HG02943 (cell line): ENCODE measurements around the gene CUZD1.
"Not testable (repeated sequence)": the region's sequence is repeated elsewhere in the genome, so short reads cannot be mapped to it uniquely, and the experiment has no call there.

Experiments
- ATAC-seq: cut with Tn5 transposase; IDR thresholded peaks from one replicate; pipeline ENCODE4 v1.9.1; 2021; ENCODE audit warnings: mild to moderate bottlenecking, low read depth, moderate library complexity; ENCODE audit not compliant: unreplicated experiment

The CUZD1 gene

DNA sequence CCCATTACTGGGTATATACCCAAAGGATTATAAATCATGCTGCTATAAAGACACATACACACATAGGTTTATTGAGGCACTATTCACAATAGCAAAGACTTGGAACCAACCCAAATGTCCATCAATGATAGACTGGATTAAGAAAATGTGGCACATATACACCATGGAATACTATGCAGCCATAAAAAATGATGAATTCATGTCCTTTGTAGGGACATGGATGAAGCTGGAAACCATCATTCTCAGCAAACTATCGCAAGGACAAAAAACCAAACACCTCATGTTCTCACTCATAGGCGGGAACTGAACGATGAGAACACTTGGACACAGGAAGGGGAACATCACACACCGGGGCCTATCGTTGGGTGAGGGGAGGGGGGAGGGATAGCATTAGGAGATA is 12.4 kb upstream of the CUZD1 start:
- ATAC-seq = not testable (repeated sequence)

DNA sequence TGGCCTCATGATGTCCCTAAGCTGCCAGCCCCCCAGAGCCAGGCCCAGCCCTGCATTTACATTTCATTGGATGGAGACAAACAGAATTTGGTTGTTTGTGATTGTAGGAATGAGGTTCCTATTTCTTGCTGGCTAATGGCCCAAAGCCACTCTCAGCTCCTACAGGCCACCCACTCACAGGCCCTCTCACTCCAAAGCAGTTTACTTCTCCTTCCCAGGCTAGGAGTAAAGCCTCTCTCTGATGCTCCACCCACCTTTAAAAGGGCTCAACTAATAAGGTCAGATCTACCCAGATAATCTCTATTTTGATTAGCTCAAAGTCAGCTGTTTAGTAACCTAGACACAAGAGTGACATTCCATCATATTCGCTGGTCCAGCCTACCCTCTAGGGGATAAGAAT is 11.2 kb upstream of the CUZD1 start:
- no peak for ATAC-seq

DNA sequence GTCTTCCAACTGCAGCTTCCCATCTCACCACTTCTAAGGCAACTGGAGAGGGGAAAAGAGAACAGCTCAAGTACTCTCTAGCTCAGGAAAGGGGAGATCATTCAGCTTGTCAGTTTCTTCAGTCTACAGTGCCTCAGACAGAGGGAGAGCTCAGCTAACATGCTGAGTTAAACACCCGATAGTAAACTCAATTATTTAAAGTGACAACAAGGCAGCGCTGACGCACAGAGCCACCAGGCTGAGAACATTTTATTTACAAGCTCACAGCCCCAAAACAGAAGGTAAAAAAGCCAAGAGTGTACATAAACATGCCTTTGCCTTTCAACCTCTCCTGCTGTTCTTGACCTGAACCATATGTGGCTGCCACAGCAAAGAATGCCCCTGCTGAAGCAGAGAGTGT is 10.1 kb upstream of the CUZD1 start:
- ATAC-seq = no peak

DNA sequence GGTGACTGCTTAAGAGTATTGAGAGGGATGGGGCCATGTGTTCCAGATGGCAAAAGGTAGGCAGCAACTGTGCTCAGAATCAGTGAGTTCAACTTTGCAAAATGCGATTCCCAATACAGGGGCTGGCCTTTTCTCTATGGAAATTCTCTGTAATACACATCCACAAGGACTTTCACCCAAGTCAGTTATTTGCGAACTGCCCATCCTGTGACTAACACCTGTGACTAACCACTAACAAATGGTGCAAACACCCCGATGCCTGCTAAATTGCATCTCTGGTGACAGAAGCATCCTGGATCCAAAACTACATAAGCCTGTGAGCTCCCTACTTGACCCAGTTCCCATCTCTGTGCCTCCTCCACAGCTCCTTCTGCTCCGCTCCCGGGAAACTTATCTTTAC is 9.0 kb upstream of the CUZD1 start:
- no peak for ATAC-seq

DNA sequence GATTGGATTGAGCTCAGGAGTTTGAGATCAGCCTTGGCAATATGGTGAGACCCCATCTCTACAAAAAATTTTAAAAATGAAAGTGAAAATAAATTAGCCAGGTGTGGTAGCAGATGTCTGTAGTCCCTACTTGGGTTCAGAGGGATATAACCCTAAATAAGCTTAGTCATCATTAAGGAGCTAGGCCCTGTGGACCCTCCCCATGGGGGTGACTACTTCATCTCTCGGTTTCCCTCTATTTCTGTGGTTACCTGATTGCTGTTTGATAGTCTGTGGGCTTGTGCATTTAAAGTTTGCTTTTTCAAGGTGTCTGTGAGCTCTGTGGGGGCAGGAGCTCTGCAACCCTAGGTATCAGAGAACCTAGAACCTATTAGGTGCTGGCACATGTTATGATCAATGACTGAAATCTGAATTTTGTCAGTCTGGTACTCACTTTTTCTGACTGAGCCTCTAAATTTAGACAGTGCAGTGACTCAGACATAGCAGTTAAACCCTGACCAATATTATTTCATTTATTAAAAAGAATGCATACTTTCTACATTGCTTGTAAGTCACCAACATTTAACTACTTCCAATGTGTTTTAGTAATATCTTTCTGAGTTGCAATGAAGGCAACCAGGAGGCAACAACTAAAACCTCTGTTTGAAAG is 8.1 kb upstream of the CUZD1 start:
- ATAC-seq = no peak

DNA sequence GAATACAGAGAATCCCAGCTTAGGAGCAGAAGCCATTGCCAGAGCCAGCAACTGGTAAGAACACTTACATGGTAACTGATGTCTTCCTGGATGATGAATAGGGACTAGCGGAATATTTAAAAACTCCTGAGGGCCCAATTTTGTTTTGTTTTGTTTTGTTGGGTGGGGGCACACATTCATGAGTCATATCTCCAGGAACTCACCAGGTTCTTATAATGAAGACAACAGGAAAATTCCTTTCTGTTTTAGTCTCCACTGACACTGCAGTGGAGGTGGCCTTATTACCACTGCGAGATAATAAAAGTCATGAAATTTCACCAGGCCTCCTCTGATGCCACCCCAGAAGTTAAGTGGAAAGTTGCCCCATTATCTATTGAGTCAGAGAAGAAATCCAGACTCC is 6.6 kb upstream of the CUZD1 start:
- ATAC-seq = no peak

DNA sequence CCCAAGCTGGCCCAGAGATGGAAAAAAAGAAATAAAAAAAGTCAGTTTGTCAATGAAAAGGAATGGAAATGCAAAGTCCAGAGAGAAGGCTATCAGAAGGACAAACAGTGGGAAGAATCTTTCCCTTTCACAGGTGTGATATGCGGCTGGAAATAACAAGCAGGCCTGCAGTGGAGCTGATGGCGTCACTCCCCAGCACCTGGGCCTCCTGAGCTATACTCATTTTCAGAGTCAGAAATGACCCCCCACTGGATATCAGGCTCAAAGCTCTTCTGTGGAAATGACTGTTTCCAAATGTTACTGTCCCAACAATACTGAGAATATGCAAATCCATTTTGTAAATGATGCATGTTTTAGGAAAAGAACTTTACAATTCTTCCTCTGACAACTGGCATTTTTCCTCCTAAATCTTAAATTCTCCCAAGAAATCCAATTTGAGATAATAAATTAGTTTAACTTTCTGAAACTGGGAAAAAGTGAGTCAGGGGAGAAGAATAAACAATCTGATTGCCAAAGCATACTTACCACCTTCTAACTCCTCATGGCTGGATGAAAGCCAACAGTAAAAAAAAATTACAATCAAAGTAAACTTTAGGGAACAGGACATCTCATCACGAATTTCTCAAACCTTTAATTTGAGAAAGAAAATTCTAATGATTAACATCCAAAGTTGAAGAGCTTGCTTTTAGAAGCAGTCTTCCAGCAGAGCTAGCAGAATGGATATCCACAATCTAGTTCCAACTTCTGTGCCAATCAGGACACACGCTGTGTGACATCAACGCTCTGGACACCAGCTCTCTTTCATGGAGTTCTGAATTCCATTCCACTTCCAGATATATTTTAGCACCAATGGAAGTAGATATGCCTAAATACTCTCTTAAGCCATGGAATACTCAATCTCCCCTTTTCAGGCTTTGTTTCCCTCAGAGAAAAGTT is 5.3 kb upstream of the CUZD1 start:
- no peak for ATAC-seq

DNA sequence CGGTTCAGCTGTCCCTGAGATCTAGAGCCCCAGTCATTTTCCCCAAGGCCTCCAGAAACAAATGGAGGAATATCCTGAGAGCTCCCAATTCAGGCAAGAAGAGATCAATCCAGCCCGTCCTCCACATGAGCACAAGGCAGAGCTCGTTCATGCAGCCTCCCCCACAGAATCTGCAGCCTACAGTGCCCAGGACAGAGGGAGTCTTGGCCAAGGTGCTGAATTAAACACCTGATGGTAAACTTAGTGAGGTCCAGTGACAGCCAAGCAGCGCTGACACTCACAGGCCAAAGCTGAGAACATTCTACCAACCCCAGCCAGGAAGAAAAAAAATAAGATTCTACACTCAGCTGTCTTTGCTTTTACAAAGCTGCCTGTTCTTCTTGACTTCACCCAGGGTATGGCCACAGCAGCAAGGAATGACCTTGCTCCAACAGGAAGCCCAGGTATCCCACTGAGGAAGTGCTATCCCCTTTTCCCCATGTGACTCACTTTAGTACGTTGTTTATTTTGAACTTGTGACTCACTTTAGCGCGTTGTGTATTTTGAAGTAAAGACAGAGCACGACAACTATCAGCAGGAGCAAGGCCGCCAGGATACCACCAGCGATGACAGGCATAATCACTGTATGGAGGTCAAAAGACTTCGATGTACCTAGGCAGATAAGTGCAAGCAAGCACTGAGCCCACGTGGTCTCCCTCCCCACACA is 4.4 kb upstream of the CUZD1 start:
- ATAC-seq = no peak

DNA sequence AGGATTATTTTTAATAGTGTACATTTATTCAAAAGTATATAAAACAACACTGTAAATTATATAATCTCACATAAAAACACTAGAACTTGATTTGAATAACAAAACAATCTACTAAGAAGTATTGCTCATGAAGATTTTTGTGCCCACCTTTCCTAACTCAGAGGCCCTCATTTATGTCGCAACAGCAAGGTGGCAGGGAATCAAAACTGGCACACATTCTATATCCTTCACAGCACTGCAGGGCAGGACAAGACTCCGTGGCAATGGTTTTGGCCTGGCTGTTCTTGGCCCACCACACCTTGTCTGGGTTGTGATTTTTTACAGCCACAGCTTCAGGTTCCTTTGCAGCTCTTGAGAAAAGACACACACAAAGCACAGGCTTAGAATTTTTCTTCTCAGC is 3.4 kb upstream of the CUZD1 start:
- no peak for ATAC-seq

DNA sequence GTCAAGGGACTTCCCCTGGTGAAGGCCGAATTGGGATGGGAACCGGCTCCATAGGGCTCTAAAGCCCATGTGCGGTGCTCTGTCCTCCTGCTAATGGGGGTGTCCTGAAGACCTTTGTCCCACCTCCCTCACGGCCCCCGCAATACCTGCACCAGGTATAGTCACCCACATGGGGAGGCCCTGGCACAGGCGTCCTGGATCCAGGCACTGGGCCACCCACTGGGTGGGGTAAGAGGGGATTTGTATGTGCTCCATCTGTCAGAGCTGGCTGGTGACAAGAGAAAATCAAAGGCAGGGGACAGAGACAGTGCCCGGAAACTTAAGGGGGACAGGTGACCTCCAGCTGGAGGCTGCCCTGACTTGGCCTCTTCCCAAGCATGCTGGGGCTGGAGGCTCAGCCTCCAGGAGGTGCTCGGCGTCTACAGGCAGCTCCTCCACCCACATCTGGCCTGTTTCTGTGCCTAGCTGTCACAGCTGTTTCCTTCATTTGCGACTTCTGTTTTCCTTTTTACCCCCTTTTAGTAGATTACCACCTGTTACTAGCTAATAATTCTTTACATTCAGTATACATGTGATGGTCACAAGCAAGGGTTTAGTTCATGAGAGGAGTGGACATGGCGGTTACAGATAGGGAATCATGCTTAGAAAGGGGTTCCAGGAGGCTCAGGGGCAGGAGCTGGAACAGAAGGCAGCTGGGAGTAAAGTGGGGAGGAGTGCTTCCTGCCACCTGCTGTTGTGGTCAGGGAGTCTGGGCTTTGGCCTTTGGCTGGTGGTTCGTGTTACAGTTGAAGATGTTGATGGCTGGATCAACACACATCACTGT is 2.3 kb upstream of the CUZD1 start:
- no peak for ATAC-seq

DNA sequence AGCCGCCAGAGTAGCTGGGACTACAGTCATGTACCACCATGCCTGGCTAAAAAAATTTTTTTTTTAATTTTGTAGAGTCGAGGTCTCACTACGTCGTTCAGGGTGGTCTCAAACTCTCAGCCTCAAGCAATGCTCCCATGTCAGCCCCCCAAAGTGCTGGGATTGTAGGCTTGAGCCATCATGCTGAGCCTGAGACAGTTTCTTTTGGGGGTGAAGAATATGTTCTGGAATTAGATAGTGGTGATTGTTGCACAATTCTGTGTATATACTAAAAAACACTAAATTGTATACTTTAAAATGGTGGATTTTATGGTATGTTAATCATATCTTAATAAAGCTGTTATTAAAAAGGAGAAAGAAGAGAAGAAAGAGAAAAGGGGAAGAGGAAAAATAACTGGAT is 1.5 kb downstream of the CUZD1 start:
- no peak for ATAC-seq

DNA sequence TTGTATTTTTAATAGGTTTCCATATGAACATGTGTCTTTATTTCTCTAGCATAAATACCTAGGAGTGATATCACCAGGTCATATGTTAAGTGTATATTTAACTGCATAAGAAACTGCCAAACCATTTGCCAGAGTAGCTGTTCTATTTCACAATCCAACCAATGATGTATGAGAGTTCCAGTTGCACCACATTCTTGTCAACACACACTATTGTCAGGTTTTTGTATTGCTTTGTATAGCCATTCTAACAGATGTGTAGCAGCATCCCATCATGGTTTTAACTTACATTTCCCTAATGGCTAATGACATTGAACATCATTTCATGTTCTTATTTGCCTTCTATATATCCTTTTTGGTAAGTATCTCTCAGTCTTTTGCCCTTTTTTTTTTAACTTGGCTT is 4.1 kb downstream of the CUZD1 start:
- ATAC-seq = no peak

DNA sequence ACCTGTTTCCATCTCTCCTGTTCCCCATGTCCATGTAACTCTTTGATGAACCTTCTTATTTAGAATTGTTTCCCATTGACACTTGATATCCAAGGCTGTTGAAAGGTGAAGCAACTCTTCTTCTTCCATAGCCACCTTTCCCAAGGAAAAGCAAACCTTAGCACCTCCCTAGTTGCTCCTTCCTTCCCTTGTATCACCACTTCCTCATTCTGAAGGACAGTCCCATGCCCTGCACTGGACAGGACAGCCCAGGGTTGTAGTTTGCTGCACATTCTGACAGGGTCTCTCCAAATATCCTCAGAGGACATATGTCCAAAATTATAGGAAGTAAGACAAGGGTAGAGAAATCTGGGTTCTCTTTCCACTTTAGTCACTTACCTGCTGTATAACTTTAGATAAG is 6.2 kb downstream of the CUZD1 start:
- ATAC-seq = no peak

DNA sequence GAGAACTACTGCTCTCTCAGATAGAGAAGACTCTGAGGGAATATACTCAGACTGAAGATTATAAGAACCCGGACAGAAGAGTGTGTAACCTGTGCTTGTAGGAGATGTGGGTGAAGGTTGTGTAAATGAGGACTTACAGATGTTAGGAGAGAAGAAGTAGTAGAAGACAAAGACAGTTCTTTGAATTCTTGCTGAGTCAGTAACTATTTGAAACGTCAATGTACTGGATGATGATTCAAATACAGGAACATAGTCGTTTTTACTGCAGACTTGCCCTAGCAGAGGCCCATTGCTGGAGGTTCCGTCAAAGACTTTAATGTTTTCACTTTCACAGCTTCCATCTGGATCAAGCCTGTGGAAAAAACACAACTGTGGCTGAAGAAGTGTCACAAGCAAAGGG is 6.8 kb downstream of the CUZD1 start:
- ATAC-seq = no peak

DNA sequence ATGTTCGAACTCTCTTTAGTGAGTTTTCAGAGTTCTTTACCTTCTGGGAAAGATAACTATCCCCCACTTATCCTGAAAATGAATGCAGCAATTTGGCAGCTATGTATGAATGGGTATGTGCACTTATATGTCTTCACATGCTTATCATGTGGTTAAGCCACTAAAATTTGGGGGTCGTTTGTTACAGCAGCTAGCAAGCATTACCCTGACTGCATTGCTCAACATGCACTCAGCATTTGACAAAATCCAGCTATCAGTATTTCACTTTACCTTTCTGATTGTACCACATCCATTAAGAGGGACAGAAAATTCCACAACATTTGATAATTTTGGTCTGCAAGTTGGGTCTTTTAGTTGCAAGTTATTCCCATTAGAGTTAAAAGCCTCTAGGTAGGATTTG is 9.7 kb downstream of the CUZD1 start:
- ATAC-seq = no peak

DNA sequence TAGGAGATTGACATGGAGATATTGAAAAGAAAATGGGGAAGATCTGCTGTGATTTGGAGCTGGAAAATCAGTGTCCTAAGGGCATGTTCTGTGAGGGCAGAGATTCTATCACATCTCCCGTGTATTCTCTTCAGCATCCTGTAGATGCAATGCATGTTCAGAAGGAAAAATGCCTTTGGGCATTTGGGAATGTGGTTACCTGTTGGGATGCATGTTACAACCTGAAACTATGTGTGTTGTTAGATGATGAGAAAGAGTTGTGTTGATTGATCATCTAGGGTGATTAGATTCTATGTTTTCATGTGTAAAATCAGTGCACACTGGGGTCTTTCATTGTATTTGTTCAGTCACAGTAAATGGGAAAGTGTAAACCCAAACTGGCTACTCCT is 14.7 kb downstream of the CUZD1 start:
- ATAC-seq = no peak

DNA sequence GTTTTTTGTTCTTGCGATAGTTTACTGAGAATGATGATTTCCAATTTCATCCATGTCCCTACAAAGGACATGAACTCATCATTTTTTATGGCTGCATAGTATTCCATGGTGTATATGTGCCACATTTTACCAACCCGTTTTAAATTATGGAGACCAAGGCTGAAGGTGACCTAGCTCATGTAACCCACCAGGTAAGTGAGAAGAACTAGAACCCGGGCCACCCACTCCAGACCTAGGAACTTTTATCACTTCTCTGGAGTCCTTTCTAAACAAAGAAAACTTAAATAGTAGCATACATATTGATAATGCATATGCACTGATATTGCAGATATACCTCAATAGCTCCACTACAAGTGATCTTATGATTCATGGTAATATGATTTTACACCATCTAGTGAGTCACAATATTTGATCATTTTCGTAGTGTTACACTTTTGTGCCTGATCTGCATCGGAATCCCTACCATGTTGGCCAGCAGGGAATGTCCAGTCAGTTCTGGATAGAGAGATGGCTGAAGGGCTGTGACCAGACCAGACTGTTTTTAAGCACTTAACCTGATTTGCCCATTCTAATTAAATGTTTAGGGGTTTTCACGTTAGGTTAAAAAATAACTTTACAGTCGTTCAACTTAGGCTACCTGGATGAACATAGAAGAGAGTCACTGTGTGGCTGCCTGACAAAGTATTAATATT is 15.2 kb downstream of the CUZD1 start:
- no peak for ATAC-seq

DNA sequence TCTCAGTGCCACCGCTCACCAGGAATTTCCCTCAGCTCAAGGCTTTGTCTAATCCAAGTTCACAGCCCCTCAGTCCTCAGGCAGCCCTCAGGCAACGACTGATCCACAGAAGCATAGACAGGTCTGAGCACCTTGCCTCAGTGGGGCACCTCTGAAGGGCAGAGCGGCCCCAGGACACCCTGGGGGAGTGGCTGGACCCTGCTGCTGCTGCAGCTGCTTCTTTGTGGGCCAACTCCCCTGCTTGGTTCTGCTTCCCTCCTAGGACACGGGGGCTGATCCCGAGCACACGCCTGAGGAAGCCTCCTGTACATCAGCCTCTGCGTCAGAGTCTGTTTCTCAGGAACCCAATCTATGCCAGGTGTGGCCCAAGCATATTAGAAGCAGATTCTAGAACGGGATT is 16.2 kb downstream of the CUZD1 start:
- ATAC-seq = no peak

DNA sequence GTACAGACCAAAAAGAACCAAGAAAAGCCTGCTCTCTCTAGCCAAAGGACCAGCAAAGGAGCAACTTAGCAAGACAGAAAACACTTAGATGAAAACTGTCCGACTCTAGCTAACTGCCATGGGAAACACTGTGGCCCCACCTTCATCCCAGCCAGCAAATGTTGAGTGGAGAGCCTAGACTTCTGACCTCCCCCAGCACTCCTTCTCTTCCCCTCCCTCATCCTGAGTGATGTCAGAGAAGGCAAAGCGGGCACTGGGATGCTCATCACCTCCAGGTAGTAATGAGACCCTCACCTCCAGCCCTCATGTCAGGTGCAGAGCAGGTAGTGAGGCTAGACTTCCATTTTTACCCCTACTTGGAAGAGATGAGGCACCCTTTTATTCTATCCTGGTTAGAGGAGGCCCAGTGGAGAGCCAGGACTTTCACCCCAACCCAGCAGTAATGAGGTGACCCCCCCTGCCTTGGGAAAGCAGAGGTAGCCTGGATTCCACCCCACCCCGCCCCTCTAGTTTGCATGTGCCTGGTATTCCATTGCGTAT is 16.9 kb downstream of the CUZD1 start:
- no peak for ATAC-seq

DNA sequence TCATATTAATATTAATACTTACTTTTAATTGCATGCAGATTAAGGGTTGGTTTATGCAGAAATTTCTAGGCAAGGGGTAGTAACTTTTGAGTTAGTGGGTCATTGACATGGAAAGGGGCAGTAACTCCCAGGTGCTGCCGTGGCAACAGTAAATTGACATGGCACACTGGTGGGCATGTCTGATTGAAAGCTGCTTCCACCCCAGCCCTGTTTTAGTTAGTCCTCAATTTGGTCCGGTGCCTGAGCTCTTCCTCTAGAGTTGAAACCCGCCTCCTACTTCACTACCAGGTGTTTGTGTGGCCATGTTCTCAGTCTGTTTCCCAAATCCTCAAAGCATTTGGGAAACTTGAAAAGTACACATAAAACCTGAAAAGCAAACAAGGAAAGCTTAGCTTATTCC is 18.4 kb downstream of the CUZD1 start:
- no peak for ATAC-seq
